ENCODE measurements around the gene DTD1.

DNA sequence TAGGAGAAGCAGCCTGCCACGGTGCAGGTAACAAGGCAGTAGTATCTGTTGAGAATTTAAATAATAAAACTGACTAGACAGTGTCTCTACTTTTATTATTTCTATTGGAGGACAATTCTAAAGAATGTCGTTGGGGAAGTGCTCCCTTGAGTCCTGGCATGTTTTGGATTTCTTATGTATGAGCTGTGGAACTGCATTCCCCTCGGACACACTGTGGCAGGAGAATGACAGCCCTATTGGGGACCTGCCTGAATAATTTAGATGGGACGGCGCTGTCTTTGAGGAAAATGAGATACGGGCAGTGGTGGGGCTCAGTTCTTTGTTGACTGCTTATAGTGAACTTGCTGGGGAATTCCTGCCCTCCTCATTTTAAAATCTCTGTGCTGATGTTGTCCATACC, 223.3 kb downstream of the DTD1 start:
- TF ChIP-seq, protein P1, sequence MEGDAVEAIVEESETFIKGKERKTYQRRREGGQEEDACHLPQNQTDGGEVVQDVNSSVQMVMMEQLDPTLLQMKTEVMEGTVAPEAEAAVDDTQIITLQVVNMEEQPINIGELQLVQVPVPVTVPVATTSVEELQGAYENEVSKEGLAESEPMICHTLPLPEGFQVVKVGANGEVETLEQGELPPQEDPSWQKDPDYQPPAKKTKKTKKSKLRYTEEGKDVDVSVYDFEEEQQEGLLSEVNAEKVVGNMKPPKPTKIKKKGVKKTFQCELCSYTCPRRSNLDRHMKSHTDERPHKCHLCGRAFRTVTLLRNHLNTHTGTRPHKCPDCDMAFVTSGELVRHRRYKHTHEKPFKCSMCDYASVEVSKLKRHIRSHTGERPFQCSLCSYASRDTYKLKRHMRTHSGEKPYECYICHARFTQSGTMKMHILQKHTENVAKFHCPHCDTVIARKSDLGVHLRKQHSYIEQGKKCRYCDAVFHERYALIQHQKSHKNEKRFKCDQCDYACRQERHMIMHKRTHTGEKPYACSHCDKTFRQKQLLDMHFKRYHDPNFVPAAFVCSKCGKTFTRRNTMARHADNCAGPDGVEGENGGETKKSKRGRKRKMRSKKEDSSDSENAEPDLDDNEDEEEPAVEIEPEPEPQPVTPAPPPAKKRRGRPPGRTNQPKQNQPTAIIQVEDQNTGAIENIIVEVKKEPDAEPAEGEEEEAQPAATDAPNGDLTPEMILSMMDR (IDR thresholded peaks at IDR 0.05), result no peak
- TF ChIP-seq POLR2A (IDR thresholded peaks at IDR 0.05), result no peak

All from gastroesophageal sphincter (tissue), 3 donors.